ENCODE data around the gene EMX2. TPM values are rescaled to one million over a fixed set of nuclear protein-coding genes. Genes with fewer than 3 reads are reported as not detected.

EMX2 gene
- total RNA-seq, 1 experiment from 2014 or later, result not detected

DNA sequence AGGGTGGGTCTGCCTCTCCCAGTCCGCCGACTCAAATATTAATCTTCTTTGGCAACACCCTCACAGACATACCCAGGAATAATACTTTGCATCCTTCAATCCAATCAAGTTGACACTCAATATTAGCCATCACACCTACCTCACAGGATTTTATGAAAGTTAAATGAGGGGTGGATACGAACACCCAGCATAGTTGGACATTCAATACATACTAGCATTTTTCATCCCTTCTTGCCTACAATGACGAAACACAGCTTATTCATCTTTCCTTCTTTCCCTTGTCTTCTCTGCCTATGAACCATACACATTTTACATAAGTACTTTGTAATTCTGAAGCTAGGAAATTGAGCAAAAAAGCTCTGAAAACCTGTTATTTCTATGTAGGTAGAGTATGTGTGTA is 48.5 kb downstream of the EMX2 start:
- no peak for DNase-seq (ENCODE audit: low spot score)
- H3K4me3 ChIP-seq (ENCODE audit: low read depth, low read length, poor library complexity, severe bottlenecking), result no peak overlapping the region
- H3K4me1 ChIP-seq (ENCODE audit: insufficient read depth, low read length, poor library complexity, severe bottlenecking), result no peaks in the 10 kb centered on the region
- H3K9me3 ChIP-seq (ENCODE audit: low read depth, low read length, poor library complexity, severe bottlenecking), result no peaks in the 10 kb centered on the region
- TF ChIP-seq EZH2 (IDR thresholded peaks at IDR 0.05; ENCODE audit: borderline replicate concordance, low read depth, low read length, poor library complexity, severe bottlenecking), result no peak
- no peak for TF ChIP-seq CTCF (conservative IDR thresholded peaks at IDR 0.05; ENCODE audit: low read depth, low read length)
- intact Hi-C loops (cut with micrococcal nuclease; ENCODE audit: unreplicated experiment), result no loop called here
- H3K36me3 ChIP-seq (ENCODE audit: insufficient read depth, low read length, poor library complexity, severe bottlenecking), result no peaks in the 10 kb centered on the region
- CTCF ChIA-PET, result no interaction called here
- H3K27me3 ChIP-seq (replicated peaks; ENCODE audit: insufficient read depth, low read depth, low read length, poor library complexity), result peaks cover 32% of the 10 kb centered on the region
- POLR2A ChIA-PET (ENCODE audit: low non-redundant PET), result no interaction called here
- no peak overlapping the region for H3K27ac ChIP-seq (ENCODE audit: low read depth, low read length, poor library complexity, severe bottlenecking)
- no TSS peak for BruUV-seq (replicated peaks)

GRCh38 chr10:117594722-117595121 is 52.2 kb downstream of the EMX2 start:
- no peak overlapping the region for H3K27ac ChIP-seq (ENCODE audit: low read depth, low read length, poor library complexity, severe bottlenecking)
- BruUV-seq (replicated peaks), result no TSS peak
- H3K4me3 ChIP-seq (ENCODE audit: low read depth, low read length, poor library complexity, severe bottlenecking), result no peak overlapping the region
- H3K36me3 ChIP-seq (ENCODE audit: insufficient read depth, low read length, poor library complexity, severe bottlenecking), result no peaks in the 10 kb centered on the region
- POLR2A ChIA-PET (ENCODE audit: low non-redundant PET), result no interaction called here
- no peak for DNase-seq (ENCODE audit: low spot score)
- no peak for TF ChIP-seq CTCF (conservative IDR thresholded peaks at IDR 0.05; ENCODE audit: low read depth, low read length)
- TF ChIP-seq EZH2 (IDR thresholded peaks at IDR 0.05; ENCODE audit: borderline replicate concordance, low read depth, low read length, poor library complexity, severe bottlenecking), result no peak
- CTCF ChIA-PET, result no interaction called here
- intact Hi-C loops (cut with micrococcal nuclease; ENCODE audit: unreplicated experiment), result no loop called here
- H3K9me3 ChIP-seq (ENCODE audit: low read depth, low read length, poor library complexity, severe bottlenecking), result no peaks in the 10 kb centered on the region
- no peaks in the 10 kb centered on the region for H3K4me1 ChIP-seq (ENCODE audit: insufficient read depth, low read length, poor library complexity, severe bottlenecking)
- H3K27me3 ChIP-seq (replicated peaks; ENCODE audit: insufficient read depth, low read depth, low read length, poor library complexity), result peaks cover 61% of the 10 kb centered on the region

- intact Hi-C loops (cut with micrococcal nuclease; ENCODE audit: unreplicated experiment), result no loop called here
Measured at GRCh38 chr10:117596706-117597105, 54.2 kb downstream of the EMX2 start.

More at GRCh38 chr10:117596706-117597105, 54.2 kb downstream of the EMX2 start:
- TF ChIP-seq CTCF (conservative IDR thresholded peaks at IDR 0.05; ENCODE audit: low read depth, low read length), result no peak
- TF ChIP-seq EZH2 (IDR thresholded peaks at IDR 0.05; ENCODE audit: borderline replicate concordance, low read depth, low read length, poor library complexity, severe bottlenecking), result no peak
- peaks cover 59% of the 10 kb centered on the region for H3K27me3 ChIP-seq (replicated peaks; ENCODE audit: insufficient read depth, low read depth, low read length, poor library complexity)
- ChIA-PET POLR2A (ENCODE audit: low non-redundant PET) (no interaction called here), CTCF (no interaction called here)
- no peak for DNase-seq (ENCODE audit: low spot score)
- H3K36me3 ChIP-seq (ENCODE audit: insufficient read depth, low read length, poor library complexity, severe bottlenecking), result no peaks in the 10 kb centered on the region
- no TSS peak for BruUV-seq (replicated peaks)
- H3K4me1 ChIP-seq (ENCODE audit: insufficient read depth, low read length, poor library complexity, severe bottlenecking), result no peaks in the 10 kb centered on the region
- no peak overlapping the region for H3K27ac ChIP-seq (ENCODE audit: low read depth, low read length, poor library complexity, severe bottlenecking)
- H3K9me3 ChIP-seq (ENCODE audit: low read depth, low read length, poor library complexity, severe bottlenecking), result no peaks in the 10 kb centered on the region
- H3K4me3 ChIP-seq (ENCODE audit: low read depth, low read length, poor library complexity, severe bottlenecking), result no peak overlapping the region
